Ramos (cell line): ENCODE measurements around the gene ZC3H18.

ENCODE experiments used
- in situ Hi-C: fragments of 300-500 bp; cut with MboI; formaldehyde crosslinking; loops from one replicate; pipeline ENCODE4 v1.14.3; 2022; ENCODE audit warnings: low sequenced_read_pairs; ENCODE audit not compliant: unreplicated experiment

ZC3H18 gene

DNA sequence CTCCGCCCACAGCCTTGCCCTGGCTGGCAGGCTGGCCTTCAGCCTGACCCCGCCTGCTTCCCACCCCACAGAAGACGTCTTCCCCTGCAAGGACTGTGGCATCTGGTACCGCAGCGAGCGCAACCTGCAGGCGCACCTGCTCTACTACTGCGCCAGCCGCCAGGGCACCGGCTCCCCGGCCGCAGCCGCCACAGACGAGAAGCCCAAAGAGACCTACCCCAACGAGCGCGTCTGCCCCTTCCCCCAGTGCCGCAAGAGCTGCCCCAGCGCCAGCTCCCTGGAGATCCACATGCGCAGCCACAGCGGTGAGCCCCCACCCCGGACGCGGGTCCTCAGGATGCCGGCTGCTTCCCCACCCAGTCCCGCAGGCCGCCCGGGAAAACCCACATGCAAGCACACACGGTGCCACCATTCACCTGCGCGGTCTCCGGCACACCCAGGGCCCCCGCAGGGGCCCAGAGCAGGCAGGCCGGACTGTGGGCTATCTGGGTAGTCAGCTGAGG lies 38.2 kb upstream of the ZC3H18 start:
- in situ Hi-C loops = no loop called here

DNA sequence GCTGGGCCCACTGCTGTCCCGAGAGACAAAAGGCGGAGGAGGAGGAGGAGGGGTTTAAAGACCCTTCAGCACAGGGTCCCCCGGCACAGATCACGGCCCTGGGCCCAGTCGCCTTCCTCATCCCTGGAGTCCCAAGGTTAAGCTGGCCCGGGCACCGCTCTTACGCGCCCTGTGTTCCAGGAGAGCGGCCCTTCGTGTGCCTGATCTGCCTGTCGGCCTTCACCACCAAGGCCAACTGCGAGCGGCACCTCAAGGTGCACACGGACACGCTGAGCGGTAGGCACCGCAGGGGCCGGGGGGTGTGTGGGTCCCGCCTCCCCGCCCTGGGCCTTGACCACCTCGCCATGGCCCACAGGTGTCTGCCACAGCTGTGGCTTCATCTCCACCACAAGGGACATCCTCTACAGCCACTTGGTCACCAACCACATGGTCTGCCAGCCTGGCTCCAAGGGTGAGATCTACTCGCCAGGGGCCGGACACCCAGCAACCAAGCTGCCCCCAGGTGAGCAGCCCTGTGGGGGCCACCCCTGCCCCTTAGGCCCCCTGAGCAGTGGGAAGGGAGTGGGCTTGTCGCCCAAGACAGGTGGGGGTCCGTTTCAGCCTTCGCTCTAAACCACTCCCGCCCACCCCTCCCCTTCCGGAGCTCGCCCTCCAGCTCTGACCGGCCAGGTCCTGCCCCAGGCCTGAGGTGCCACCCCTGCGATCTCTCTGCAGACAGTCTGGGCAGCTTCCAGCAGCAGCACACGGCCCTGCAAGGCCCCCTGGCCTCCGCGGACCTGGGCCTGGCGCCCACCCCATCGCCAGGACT lies 37.6 kb upstream of the ZC3H18 start:
- in situ Hi-C loops = no loop called here

DNA sequence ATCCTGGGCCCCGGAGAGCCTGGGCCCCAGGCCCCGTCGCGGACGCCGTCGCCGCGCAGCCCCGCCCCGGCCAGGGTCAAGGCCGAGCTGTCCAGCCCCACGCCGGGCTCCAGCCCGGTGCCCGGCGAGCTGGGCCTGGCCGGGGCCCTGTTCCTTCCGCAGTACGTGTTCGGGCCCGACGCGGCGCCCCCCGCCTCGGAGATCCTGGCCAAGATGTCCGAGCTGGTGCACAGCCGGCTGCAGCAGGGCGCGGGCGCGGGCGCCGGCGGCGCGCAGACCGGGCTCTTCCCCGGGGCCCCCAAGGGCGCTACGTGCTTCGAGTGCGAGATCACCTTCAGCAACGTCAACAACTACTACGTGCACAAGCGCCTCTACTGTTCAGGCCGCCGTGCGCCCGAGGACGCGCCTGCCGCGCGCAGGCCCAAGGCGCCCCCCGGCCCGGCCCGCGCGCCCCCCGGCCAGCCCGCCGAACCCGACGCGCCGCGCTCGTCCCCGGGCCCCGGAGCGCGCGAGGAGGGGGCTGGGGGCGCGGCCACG lies 36.8 kb upstream of the ZC3H18 start:
- in situ Hi-C loops = no loop called here

DNA sequence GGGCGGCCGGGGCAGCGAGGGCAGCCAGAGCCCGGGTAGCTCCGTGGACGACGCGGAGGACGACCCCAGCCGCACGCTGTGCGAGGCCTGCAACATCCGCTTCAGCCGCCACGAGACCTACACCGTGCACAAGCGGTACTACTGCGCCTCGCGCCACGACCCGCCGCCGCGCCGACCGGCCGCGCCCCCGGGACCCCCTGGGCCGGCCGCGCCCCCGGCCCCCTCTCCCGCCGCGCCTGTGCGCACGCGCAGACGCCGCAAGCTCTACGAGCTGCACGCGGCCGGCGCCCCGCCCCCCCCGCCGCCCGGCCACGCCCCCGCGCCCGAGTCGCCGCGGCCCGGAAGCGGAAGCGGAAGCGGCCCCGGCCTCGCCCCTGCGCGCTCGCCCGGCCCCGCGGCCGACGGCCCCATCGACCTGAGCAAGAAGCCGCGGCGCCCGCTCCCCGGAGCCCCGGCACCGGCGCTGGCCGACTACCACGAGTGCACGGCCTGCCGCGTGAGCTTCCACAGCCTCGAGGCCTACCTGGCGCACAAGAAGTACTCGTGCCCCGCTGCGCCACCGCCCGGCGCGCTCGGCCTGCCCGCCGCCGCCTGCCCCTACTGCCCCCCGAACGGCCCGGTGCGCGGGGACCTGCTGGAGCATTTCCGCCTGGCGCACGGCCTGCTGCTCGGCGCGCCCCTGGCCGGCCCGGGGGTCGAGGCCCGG lies 36.1 kb upstream of the ZC3H18 start:
- in situ Hi-C loops = no loop called here

DNA sequence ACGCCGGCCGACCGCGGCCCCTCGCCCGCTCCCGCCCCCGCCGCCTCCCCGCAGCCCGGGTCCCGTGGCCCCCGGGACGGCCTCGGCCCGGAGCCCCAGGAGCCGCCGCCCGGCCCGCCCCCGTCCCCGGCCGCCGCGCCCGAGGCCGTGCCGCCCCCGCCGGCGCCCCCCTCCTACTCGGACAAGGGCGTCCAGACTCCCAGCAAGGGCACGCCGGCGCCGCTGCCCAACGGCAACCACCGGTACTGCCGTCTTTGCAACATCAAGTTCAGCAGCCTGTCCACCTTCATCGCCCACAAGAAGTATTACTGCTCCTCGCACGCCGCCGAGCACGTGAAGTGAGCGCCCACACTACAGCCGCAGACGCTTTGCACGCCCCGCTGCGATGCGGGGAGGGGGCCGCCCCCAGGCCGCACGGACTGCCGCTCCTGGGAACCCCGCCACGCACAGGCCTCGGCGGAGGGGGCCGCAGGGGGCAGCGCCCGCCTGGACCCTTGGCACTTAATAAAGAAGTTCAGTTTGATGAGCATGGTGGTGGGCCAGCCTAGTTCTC lies 35.5 kb upstream of the ZC3H18 start:
- in situ Hi-C loops = no loop called here

DNA sequence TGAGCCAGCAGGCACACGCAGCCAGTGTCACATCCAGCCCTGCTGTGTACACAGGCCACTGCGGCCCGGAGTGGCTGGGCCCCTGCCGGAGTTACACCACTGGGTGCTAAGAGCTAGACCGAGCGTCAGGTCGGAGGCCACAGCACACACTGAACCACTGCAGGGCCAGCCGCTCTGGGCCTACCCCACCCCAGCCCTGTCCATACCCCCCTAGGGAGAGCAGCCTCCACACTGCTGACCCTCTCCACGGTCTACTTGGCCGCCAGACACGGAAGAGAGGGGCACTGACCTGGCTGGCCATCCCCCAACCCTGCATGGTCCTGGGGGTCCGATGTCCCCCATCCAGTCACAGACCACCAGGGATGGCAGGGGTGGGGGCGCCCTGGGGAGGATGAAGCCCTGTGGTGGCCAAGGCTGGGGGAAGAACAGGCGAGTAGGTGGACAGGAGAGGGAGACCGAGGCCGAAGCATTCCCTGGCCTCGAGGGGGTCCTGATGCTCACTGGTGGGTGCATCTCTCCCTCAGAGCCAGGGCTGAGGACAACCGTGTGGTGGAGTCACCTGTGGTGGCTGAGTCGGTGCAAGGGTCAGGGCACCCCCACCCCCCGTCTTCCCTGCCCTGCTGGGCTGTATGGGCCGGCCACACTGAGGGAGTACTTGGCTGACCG lies 34.9 kb upstream of the ZC3H18 start:
- in situ Hi-C loops = no loop called here

DNA sequence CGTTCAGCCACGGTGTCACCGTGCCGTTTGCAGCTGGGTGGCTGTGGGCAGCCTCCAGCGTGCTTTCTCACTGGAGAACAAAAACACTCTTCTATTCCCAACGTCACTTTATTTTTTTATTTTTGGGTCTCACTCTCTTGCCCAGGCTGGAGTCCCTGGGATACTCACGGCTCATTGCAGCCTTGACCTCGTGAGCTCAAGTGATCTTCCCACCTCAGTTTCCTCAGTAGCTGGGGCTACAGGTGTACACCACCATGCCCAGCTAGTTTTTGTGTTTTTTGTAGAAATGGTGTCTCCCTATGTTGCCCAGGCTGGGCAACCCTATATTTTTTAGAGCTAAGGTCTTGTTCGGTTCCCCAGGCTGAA lies 34.4 kb upstream of the ZC3H18 start:
- in situ Hi-C loops = no loop called here

DNA sequence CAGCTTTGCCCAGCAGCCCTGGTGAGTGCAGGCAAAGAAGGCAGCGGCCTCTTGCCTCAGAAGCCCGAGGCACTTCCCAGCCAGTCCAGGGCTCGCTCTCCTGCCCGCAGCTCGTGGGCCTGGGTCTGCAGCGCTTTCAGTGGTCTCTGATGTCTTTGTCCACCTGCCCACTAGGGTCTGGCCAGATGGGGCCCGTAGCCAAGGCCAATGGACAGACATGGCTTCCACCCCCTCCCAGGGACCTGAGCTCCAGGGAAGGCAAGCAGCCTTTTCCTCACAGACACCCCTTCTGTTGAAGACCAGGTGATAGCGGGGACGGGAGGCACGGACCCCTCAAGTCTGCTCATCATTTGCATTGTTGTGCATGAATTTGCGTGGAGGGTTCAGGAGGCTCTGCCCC lies 33.7 kb upstream of the ZC3H18 start:
- in situ Hi-C loops = no loop called here

DNA sequence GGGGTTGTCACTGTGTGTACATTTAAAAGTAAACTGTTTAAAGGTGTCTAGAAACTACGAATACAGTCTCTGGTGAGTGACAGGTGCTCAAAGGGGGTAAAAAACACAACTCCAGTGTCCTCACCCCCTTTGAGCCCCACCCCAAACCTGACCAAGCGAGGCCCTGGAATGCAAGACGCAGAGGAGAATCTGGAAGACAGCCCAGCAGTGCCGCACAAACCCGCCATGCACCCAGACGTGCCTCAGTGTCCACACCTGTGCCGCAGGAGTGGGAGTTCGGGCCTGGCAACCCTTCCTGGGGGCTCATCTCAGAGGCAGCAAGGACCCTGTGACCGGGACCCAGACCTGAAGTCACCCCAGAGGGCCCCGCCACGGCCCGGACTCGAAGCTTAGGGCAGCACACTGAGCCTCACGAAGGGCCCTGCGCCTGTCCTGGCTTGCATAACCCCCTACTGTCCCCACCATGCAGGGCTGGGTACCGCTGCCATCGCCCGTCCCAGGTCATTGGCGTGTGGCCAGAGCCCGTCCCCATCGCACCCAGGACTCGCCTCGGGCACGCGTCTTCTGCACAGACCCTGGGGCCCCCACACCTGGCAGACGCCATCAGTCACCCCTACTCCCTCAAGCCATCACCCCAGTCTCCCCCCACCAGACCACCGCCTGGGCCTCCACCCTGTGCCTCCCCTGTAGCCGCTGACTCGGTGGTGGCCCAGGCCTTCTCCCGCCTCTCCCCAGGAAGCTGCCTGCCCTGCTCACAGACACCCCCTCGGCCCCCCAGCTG lies 33.0 kb upstream of the ZC3H18 start:
- in situ Hi-C loops = no loop called here

DNA sequence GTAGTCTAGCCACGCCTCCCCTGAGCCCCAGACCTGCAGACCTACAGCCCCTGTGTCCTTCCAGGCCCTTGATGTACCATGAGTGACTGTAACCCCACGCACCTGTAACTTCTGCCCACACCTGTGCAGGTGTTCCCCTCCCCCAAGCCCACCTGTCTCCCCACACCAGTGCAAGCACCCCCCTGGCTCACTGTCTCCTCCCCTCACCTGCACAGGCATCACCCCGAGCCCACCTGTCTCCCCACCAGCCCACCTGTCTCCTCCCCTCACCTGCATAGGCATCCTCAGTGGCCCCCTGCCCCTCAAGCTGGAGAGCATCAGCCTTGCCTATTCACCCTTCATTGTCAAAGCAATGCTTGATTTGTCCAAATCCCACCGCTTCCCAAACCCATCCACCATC lies 32.3 kb upstream of the ZC3H18 start:
- in situ Hi-C loops = no loop called here

DNA sequence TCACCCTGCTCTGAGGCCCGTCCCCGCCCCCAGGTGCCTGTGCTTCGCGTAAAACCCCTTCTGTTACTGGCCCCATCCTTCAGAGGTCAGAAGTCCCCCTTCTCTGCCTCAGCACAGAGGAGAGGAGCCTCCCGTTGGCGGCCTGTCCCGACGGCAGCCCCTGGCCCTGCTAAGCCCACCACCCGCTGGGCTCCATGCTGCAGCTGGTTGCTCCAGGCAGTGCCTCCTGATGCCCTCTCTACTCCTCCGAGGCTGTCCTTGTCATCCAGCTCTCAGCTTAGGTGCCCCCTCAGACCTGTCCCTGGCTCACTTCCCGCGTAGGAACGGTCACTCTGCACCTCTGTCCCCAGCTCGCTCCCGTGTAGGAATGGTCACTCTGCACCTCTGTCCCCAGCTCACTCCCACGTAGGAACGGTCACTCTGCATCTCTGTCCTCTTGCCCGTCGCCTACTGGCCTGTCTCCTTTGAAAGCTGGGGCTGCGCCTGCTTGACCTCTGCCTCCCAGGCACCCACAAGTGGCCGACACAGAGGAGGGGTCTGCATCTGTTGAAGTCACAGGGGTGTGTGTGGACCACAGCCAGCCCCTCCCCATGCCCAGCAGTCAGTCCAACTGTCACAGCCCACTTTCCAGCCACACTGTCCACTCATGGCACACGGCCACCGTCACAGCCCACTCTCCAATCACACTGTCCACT lies 31.7 kb upstream of the ZC3H18 start:
- in situ Hi-C loops = no loop called here

DNA sequence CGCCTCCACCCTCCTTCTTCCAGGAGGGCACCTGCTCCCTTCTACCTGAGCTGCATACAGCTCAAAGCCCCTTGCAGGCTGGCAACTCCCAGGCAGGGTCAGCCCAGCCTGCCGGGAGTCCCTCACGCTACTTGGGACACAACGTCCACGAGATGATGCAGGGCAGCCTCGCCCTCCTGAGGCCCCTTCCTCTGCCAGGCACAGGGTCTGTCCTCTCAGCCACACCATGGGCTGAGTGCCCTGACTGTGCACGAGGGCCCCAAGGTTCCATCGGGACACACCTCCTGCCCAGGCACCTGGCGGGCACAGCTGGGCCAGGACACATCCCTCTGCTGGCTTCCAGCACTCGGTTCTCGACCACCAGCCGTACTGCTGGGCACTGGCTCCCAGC lies 30.9 kb upstream of the ZC3H18 start:
- in situ Hi-C loops = no loop called here

DNA sequence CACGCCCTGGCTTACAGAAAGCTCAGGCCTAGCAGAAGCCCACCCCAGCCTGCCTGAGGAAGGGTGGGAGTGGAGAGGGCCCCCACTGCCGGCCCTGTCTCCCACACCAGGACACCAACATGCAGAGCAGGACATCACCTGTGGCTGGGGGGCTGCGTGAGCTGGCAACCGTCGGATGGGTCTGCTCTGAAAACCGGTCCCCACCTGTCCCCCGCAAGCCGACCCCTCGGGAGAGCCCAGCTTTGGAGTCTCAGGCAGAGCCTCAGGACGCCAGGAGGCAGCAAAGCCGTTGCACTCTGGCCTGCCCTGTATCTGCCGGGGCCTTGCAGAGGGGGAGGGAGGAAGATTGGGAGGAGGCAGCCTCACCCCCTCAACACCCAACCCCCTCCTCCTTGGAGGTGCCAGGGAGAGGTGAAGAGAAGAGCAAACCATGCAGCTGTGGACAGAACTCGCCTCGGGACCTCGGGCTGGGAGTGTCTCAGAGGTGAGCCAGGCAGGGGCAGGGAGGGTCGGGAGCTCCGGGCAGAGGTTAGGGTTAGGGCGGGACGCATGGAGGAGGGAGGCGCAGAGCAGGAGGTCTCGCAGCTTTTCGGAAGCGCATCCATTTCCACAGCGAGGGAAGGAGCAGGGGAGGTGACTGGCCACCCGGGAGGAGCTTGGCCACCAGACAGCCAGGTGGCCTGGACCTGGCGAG lies 30.4 kb upstream of the ZC3H18 start:
- in situ Hi-C loops = no loop called here

DNA sequence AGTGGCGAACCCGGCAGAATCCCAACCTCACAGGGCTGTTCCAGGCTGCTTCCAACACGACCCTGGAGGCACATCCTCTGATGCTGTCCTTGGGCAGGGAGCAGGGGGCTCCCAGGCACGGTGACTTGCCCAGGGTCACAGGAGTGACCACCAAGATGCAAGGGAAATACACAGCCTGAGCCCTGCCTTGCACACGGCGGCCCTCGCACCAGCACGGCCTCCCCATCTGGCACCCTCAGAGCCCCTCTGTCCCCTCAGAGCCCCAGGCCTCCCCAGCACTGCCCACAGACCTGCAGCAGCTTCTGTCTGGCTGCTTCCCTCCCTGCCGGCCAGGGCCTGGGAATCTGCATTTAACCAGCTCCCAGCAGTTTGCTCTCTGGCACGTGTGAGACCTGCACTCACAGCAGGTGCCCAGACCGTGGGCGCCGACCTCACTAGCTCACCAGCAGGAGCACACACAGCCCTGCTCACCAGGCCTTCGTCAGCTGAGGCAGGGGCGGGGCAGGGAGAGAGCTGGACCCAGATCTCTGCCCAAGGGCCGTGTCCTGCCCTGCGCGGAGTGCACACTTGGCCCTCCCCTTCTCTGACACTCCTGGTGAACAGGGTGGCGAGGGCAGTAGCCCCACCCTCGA lies 29.7 kb upstream of the ZC3H18 start:
- in situ Hi-C loops = no loop called here

DNA sequence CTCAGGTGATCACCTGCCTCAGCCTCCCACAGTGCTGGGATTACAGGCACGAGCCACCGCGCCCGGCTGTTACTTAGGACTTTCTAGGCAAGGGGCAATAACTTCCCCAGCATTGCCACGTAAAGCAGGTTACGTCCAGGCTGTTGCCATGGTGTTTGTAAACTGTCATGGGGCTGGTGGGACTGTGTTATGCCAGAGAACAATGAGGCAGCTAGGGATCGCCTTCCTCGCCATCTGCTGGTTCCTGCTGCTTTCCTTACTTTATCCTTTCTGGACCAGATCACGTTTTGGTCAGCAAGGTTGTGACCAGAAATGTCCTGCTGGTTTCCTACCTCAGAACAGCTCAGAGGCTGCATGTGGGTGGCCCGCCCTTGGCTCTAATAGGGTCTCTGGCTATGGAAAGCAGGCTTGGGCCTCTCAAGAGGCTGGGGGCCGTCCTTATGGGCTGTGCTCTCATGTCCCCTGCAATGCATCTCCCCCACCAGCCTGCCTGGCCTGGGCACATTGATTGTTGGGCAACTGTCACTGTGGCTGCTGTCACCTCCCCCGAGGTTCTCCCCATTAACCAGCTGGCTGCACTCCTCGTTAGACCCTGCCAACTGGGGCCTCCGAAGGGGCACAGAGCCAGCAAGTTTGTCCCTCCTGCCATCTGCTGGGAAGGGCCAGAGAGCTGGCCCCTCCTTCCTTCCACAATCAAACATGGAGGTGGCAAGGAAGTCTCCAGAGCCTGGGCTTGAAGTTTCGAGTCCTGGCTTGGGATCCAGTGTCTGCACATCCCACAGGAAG lies 28.2 kb upstream of the ZC3H18 start:
- in situ Hi-C loops = no loop called here

DNA sequence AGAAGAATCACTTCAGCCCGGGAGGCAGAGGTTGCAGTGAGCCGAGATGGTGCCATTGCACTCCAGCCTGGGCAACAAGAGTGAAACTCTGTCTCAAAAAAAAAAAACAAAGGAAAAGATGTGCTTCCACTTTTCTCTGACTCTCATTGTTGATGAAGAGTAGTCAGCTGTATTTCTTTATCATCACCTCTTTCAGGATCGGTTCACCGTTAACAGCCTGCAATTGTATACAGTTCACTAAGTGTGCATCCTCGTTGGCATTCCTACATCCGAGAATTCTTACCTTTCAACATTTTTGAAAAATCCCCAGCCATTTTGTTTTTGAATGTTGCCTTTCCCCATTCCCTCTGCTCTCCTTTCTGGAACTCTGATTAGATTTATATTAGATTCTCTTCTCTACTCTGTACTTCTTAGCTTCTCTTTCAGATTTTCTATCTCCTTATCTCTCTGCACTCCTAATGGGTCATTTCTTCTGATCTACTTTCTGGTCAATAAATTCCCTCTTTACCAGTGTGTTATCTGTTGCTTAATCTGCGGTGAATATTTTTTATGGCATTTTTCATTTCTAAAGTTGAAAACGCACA lies 26.9 kb upstream of the ZC3H18 start:
- in situ Hi-C loops = no loop called here

DNA sequence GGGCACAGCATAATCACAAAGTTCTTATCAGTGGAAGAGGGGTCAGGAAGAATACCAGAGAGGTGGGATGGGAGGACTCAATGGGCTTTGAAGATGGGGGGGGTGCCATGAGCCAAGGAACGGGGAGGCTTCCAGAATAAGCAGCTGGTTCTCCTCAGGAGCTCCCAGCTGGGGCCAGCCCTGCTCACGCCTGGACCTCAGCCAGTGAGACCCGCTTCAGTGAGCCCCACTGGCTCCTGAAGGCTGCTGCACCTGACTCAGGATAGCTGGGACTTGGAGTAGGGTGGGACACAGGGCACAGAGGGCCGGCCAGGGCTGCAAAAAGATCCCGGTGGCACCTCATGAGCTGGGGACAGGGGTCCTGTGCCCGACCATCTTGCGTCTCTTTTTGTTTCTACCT lies 24.4 kb upstream of the ZC3H18 start:
- in situ Hi-C loops = no loop called here
